CD4-positive, alpha-beta T cell (primary cell): ENCODE data around the gene GRAPL. TPM values are rescaled to one million over a fixed set of nuclear protein-coding genes. Genes with fewer than 3 reads are reported as not detected.
"Not testable (repeated sequence)": the region's sequence is repeated elsewhere in the genome, so short reads cannot be mapped to it uniquely, and the experiment has no call there.

Experiments used
- ATAC-seq: fragments of 200-7000 bp; cut with Tn5 transposase; one replicate; pipeline ENCODE4 v1.10.0; 2022; ENCODE audit warnings: mild to moderate bottlenecking; ENCODE audit not compliant: poor library complexity
- CTCF ChIA-PET: fragments of 350-600 bp; sonication (Branson Sonifier 250); formaldehyde crosslinking; loops from one replicate; lab custom pipeline; 2021; ENCODE audit warnings: antibody characterized with exemption, inconsistent platforms; lab: Charles Lee
- POLR2A ChIA-PET: fragments of 350-600 bp; sonication (Branson Sonifier 250); formaldehyde crosslinking; loops from one replicate; lab custom pipeline; 2021; ENCODE audit warnings: antibody characterized with exemption, inconsistent platforms; lab: Charles Lee
- DNase-seq, 14 experiments: peaks; one replicate each; pipeline ENCODE4 v3.0.0-alpha.2; 2013 to 2020; ENCODE audit warnings: mixed read lengths in 2 of 14
- H3K27ac ChIP-seq, 2 donors: one replicate each; pipeline versions ENCODE4 v1.5.1 to v1.7.0; 2013; ENCODE audit warnings: low read length in 2 of 2, low read depth in 1 of 2, mild to moderate bottlenecking in 1 of 2
- H3K27me3 ChIP-seq, 2 experiments: 1 replicate in 1 of 2; 2 replicates in 1 of 2; pipeline versions ENCODE4 v1.6.1 to v1.7.0; 2013; ENCODE audit warnings: low read length in 2 of 2, control low read depth in 1 of 2, mild to moderate bottlenecking in 1 of 2, moderate library complexity in 1 of 2; ENCODE audit not compliant: insufficient read depth in 2 of 2, control insufficient read depth in 1 of 2
- H3K36me3 ChIP-seq: one replicate; pipeline ENCODE4 v1.6.1; 2013; ENCODE audit warnings: low read length, control low read depth; ENCODE audit not compliant: insufficient read depth
- H3K4me1 ChIP-seq: one replicate; pipeline ENCODE4 v1.6.1; 2013; ENCODE audit warnings: low read length, control low read depth; ENCODE audit not compliant: insufficient read depth
- H3K4me3 ChIP-seq: one replicate; pipeline ENCODE4 v1.5.1; 2013; ENCODE audit warnings: mild to moderate bottlenecking, low read length, moderate library complexity
- H3K9me3 ChIP-seq, 2 experiments: 1 replicate in 1 of 2; 2 replicates in 1 of 2; pipeline versions ENCODE4 v1.6.1 to v1.7.0; 2013; ENCODE audit warnings: low read length in 2 of 2, mild to moderate bottlenecking in 2 of 2, control low read depth in 1 of 2, moderate library complexity in 1 of 2; ENCODE audit not compliant: control insufficient read depth in 1 of 2, insufficient read depth in 1 of 2
- H3K27ac Mint-ChIP-seq: one replicate; pipeline ENCODE4 v1.8.0; 2020; ENCODE audit warnings: mixed read lengths
- H3K27me3 Mint-ChIP-seq: one replicate; pipeline ENCODE4 v1.8.0; 2021; ENCODE audit warnings: mixed read lengths
- H3K36me3 Mint-ChIP-seq: one replicate; pipeline ENCODE4 v1.8.0; 2021; ENCODE audit warnings: low read depth, mixed read lengths
- H3K4me1 Mint-ChIP-seq: one replicate; pipeline ENCODE4 v1.8.0; 2021; ENCODE audit warnings: low read depth, mixed read lengths
- H3K4me3 Mint-ChIP-seq: one replicate; pipeline ENCODE4 v1.8.0; 2020; ENCODE audit warnings: mild to moderate bottlenecking, mixed read lengths
- H3K9me3 Mint-ChIP-seq: one replicate; pipeline ENCODE4 v1.8.0; 2020; ENCODE audit warnings: mixed read lengths
- intact Hi-C, 2 experiments: fragments of 100-400 bp; cut with DNase I in 1 of 2; cut with micrococcal nuclease in 1 of 2; formaldehyde crosslinking; loops; one replicate each; pipeline versions ENCODE4 v1.15.1 to v1.9.0; 2023 to 2025; cut with DNase I, micrococcal nuclease
- total RNA-seq, 174 experiments: library from RNA in 2 of 174; stranded (reverse) in 2 of 174; gene quantifications; one replicate each; pipeline ENCODE4 v1.2.3 and lab custom pipeline; 2021 to 2026

GRAPL gene
- total RNA-seq, 2 experiments from 2014 or later = 23.7 to 26.2 TPM

DNA sequence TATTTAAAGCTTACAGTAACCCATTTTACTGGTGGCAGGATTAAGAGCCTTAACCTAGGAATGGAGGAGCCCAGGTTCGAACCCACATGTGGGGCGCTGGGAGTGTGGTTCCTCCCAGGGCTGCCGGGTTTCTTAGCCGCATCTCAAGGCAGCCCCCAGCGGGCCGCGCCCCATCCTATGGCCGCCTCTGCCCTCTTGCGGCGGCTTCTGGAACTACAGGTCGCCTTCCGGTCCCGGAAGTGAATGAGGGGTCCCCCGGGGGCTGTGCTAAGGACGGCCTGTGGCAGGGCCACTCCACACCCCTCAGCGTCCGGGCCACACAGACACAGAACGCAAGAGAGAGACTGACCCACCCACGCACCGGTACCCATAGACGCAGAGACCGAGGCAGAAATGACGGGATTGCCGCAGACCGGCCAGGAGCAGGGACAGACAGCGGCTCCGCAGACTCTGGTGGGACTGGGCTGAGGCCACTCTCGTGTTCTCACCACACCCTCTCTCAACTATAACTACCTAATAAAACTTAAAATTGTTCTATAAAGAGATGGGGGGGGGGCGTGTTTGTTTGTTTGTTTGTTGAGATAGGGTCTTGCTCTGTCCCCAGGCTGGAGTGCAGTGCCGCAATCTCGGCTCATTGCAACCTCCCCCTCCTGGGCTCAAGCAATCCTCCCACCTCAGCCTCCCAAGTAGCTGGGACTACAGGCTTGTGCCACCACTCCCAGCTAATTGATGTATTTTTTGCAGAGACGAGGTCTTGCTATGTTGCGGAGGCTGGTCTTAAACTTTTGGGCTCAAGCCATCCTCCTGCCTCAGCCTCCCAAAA is 69.2 kb downstream of the GRAPL start:
- ATAC-seq (peak; percentile 99), DNase-seq (peak in 2 of 14 experiments; percentile 2 to 36)
- POLR2A ChIA-PET, H3K27ac ChIP-seq, intact Hi-C loops, CTCF ChIA-PET, H3K27me3 ChIP-seq, H3K9me3 Mint-ChIP-seq, H3K4me1 Mint-ChIP-seq, H3K36me3 ChIP-seq, H3K4me1 ChIP-seq, H3K36me3 Mint-ChIP-seq, H3K4me3 Mint-ChIP-seq, H3K9me3 ChIP-seq, H3K4me3 ChIP-seq, H3K27ac Mint-ChIP-seq, H3K27me3 Mint-ChIP-seq: not testable (repeated sequence)

DNA sequence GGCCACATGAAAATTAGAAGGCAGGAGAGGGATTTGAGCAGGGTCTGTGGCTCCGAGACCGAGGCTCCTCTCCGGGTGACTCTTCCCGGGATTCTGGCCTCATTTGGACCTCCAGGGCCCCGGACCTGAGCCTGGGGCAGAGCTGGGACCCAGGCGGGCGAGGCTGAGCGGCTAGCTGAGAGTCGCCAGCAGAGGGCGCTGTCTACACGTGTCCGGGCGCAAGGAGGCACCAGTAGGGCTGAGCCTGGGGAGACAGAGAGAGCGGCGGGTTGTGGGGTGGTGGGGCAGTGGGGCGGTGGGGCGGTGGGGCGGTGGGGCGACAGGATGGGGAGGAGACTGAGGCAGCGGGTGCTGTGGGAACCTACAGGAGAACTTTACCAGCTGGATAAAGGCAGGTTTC is 75.1 kb downstream of the GRAPL start:
- peak; percentile 100 for ATAC-seq
- H3K9me3 ChIP-seq, CTCF ChIA-PET, H3K27me3 ChIP-seq, H3K27ac ChIP-seq, H3K4me1 Mint-ChIP-seq, H3K27me3 Mint-ChIP-seq, POLR2A ChIA-PET, DNase-seq, H3K36me3 ChIP-seq, H3K9me3 Mint-ChIP-seq, H3K27ac Mint-ChIP-seq, H3K36me3 Mint-ChIP-seq, H3K4me3 Mint-ChIP-seq, H3K4me1 ChIP-seq, intact Hi-C loops, H3K4me3 ChIP-seq: not testable (repeated sequence)

DNA sequence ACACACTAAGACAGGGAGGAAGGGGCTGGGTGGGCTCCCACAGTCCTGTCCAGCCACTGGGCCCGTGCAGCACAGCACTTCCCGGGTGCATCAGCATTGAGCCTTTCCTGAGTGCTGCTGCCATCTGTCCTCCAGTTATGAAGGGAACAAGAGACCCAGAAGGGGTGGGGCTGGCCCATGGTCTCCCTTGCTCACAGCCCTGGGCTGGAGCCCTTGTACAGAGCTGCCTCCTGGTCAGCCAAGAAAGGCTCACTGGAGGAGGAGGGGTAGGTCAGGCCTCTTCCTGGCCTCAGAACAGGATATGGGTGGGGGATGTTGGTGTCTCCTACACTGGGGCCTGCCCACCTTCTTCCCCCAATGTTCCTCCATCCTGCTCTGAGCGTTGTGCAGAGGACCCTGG is 76.0 kb downstream of the GRAPL start:
- H3K27ac Mint-ChIP-seq, H3K4me3 Mint-ChIP-seq, H3K27ac ChIP-seq, ATAC-seq, H3K4me1 ChIP-seq, CTCF ChIA-PET, H3K36me3 ChIP-seq, H3K9me3 ChIP-seq, H3K4me1 Mint-ChIP-seq, H3K36me3 Mint-ChIP-seq, H3K4me3 ChIP-seq, DNase-seq, intact Hi-C loops, H3K27me3 ChIP-seq, H3K27me3 Mint-ChIP-seq, H3K9me3 Mint-ChIP-seq, POLR2A ChIA-PET: not testable (repeated sequence)

Other genes with a start within 250 kb of the GRAPL start
- gene SLC5A10, start 175.4 kb upstream of the GRAPL start, total RNA-seq = not detected
- 1 to 10 TPM; 2.9 to 3.0 TPM for gene FAM83G, start 122.8 kb upstream of the GRAPL start, total RNA-seq
- 10 to 100 TPM; 20.1 to 20.4 TPM for gene GRAP, start 80.6 kb upstream of the GRAPL start, total RNA-seq
- 10 to 100 TPM; 11.9 to 12.3 TPM for gene EPN2, start 109.8 kb downstream of the GRAPL start, total RNA-seq
- under 1 TPM; 0.66 to 0.73 TPM for gene B9D1, start 235.1 kb downstream of the GRAPL start, total RNA-seq